Smooth muscle cell (in vitro differentiated cells): ENCODE data around the gene NUP58. TPM values are rescaled to one million over a fixed set of nuclear protein-coding genes. Genes with fewer than 3 reads are reported as not detected.
A peak's percentile ranks its signal among the peaks of the same experiment; 100 is the strongest.

Experiments used
- DNase-seq: peaks from one replicate; lab custom pipeline; 2025; ENCODE audit not compliant: unreplicated experiment; lab: John Stamatoyannopoulos, UW
- H2AFZ ChIP-seq: fragments of 200-600 bp; sonication (generic); 2 replicates; pipeline ENCODE4 v1.6.0; 2016; ENCODE audit warnings: antibody characterized with exemption, low read depth, mild to moderate bottlenecking
- H3F3A ChIP-seq: fragments of 200-600 bp; sonication (generic); 2 replicates; pipeline ENCODE4 v1.6.0; 2017; ENCODE audit warnings: antibody characterized with exemption, low read depth
- H3K27ac ChIP-seq: fragments of 200-600 bp; sonication (generic); 2 replicates; pipeline ENCODE4 v1.5.1; 2016; ENCODE audit warnings: low read depth, mild to moderate bottlenecking
- H3K27me3 ChIP-seq: fragments of 200-600 bp; sonication (generic); 2 replicates; pipeline ENCODE4 v1.6.1; 2016; ENCODE audit warnings: low read depth, mild to moderate bottlenecking
- H3K36me3 ChIP-seq: fragments of 200-600 bp; sonication (generic); 2 replicates; pipeline ENCODE4 v1.5.1; 2016; ENCODE audit warnings: low read depth
- H3K4me1 ChIP-seq: fragments of 200-600 bp; sonication (generic); 2 replicates; pipeline ENCODE4 v1.5.1; 2016; ENCODE audit warnings: low read depth
- H3K4me2 ChIP-seq: fragments of 200-600 bp; sonication (generic); 2 replicates; pipeline ENCODE4 v1.6.0; 2016; ENCODE audit warnings: mild to moderate bottlenecking
- H3K4me3 ChIP-seq: fragments of 200-600 bp; sonication (generic); 2 replicates; pipeline ENCODE4 v1.5.1; 2016; ENCODE audit warnings: mild to moderate bottlenecking
- H3K79me2 ChIP-seq: fragments of 200-600 bp; sonication (generic); 2 replicates; pipeline ENCODE4 v1.6.0; 2016; ENCODE audit warnings: low read depth, mild to moderate bottlenecking
- H3K9ac ChIP-seq: fragments of 200-600 bp; sonication (generic); 2 replicates; pipeline ENCODE4 v1.6.0; 2016; ENCODE audit warnings: low read depth
- H3K9me3 ChIP-seq: fragments of 200-600 bp; sonication (generic); replicated peaks from 2 replicates; pipeline ENCODE4 v1.5.1; 2016; ENCODE audit warnings: low read depth
- H4K20me1 ChIP-seq: fragments of 200-600 bp; sonication (generic); 2 replicates; pipeline ENCODE4 v1.6.0; 2016; ENCODE audit warnings: low read depth
- WGBS: methylation state at CpG from one replicate; pipeline ENCODE4 v1.1.7; 2016; ENCODE audit warnings: low lambda C conversion rate; 5-methylcytosine and 5-hydroxymethylcytosine counted together
- polyA plus RNA-seq: library from polyadenylated mRNA; unstranded; fragments of >200 nt; fragmentation: Nextera tagmentation; extraction: Ambion mirVana; gene quantifications from 2 replicates; pipeline ENCODE4 v1.2.1, GENCODE V29; 2016
- total RNA-seq: library from RNA; depleted of rRNA; stranded (reverse); fragments of >200 nt; gene quantifications from 2 replicates; pipeline ENCODE4 v1.2.3, GENCODE V29; 2014
- TF ChIP-seq, protein P1 (sequence below): fragments of 200-600 bp; sonication (generic); IDR thresholded peaks from 2 replicates; pipeline ENCODE4 v1.5.1; 2017; ENCODE audit warnings: borderline replicate concordance, mild to moderate bottlenecking, antibody characterized with exemption; ENCODE audit not compliant: insufficient read depth, poor library complexity, severe bottlenecking

NUP58 gene, protein sequence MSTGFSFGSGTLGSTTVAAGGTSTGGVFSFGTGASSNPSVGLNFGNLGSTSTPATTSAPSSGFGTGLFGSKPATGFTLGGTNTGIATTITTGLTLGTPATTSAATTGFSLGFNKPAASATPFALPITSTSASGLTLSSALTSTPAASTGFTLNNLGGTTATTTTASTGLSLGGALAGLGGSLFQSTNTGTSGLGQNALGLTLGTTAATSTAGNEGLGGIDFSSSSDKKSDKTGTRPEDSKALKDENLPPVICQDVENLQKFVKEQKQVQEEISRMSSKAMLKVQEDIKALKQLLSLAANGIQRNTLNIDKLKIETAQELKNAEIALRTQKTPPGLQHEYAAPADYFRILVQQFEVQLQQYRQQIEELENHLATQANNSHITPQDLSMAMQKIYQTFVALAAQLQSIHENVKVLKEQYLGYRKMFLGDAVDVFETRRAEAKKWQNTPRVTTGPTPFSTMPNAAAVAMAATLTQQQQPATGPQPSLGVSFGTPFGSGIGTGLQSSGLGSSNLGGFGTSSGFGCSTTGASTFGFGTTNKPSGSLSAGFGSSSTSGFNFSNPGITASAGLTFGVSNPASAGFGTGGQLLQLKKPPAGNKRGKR
- 83.0 and 92.5 TPM in 2 replicates for total RNA-seq
- polyA plus RNA-seq, result 20.3 and 23.2 TPM in 2 replicates

DNA sequence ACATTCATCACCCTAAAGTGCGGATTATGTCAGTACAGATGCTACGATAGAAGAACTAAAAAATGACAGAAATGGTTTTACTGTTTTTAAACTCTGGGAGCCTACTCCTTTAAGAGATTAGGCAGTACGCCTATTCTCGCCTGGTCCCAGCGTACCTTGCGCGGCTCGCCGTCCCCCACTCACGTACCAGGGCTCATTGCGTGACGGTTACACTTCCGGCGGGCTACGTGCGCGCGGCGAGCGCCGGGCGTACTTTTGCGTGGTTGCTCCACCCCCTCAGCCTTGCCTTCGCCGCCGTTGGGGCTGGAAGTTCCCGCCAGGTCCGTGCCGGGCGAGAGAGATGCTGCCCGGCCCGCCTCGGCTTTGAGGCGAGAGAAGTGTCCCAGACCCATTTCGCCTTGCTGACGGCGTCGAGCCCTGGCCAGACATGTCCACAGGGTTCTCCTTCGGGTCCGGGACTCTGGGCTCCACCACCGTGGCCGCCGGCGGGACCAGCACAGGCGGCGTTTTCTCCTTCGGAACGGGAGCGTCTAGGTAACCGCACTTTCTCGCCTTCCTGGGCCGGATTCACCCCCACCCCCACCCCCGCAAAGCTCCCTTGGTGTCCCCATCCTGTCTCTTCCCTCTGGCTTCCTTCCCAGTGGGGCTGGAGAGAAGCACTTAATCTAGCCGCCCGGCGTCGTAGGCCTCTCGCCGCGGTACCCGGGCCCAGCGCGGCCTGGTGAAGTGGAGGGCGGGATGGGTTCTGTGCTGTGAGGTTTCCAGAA, at the start of gene NUP58:
TSS of gene NUP58 (plus strand) at position 279 of the 767 bp plus-strand sequence. CDS start at position 428, 149 bp downstream.
- Histone ChIP-seq H3K4me3 (peak within 1 kb of the TSS; percentile 84), H3K9me3 (no peaks in the 10 kb centered on the region), H3K36me3 (no peaks in the 10 kb centered on the region), H3K27ac (peak within 1 kb of the TSS; percentile 95), H3K9ac (peak within 1 kb of the TSS; percentile 93), H2AFZ (peak within 1 kb of the TSS; percentile 93), H3K4me1 (peaks cover 9% of the 10 kb centered on the region), H3K4me2 (peak within 1 kb of the TSS; percentile 93), H3K79me2 (peaks cover 48% of the 10 kb centered on the region), H4K20me1 (peaks cover 46% of the 10 kb centered on the region), H3F3A (no peaks in the 10 kb centered on the region), H3K27me3 (peaks cover 14% of the 10 kb centered on the region)
- DNase-seq, result peak; percentile 76
- TF ChIP-seq, protein P1, sequence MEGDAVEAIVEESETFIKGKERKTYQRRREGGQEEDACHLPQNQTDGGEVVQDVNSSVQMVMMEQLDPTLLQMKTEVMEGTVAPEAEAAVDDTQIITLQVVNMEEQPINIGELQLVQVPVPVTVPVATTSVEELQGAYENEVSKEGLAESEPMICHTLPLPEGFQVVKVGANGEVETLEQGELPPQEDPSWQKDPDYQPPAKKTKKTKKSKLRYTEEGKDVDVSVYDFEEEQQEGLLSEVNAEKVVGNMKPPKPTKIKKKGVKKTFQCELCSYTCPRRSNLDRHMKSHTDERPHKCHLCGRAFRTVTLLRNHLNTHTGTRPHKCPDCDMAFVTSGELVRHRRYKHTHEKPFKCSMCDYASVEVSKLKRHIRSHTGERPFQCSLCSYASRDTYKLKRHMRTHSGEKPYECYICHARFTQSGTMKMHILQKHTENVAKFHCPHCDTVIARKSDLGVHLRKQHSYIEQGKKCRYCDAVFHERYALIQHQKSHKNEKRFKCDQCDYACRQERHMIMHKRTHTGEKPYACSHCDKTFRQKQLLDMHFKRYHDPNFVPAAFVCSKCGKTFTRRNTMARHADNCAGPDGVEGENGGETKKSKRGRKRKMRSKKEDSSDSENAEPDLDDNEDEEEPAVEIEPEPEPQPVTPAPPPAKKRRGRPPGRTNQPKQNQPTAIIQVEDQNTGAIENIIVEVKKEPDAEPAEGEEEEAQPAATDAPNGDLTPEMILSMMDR, result no peak
- 1% methylated on average over 54 of the region's 64 CpGs for WGBS

- Histone ChIP-seq H3K27me3 (no peaks in the 10 kb centered on the region), H4K20me1 (no peaks in the 10 kb centered on the region), H3K4me3 (no peak overlapping the region), H3K9ac (no peak overlapping the region), H3K27ac (no peak overlapping the region), H3K36me3 (peaks cover 30% of the 10 kb centered on the region), H3K9me3 (no peaks in the 10 kb centered on the region), H2AFZ (no peak overlapping the region), H3F3A (no peaks in the 10 kb centered on the region), H3K4me2 (no peak overlapping the region), H3K4me1 (no peaks in the 10 kb centered on the region), H3K79me2 (no peaks in the 10 kb centered on the region)
- TF ChIP-seq, protein P1, result no peak
- WGBS, result 96% methylated on average over 4 of the region's 4 CpGs
- DNase-seq, result no peak
These were observed 49.2 kb upstream of the NUP58 start for GRCh38 chr13:25252225-25252624.

GRCh38 chr13:25252752-25253151, 48.7 kb upstream of the NUP58 start:
- Histone ChIP-seq H3K79me2 (no peaks in the 10 kb centered on the region), H3K4me2 (no peak overlapping the region), H3K36me3 (peaks cover 34% of the 10 kb centered on the region), H3F3A (no peaks in the 10 kb centered on the region), H3K4me1 (no peaks in the 10 kb centered on the region), H3K4me3 (no peak overlapping the region), H3K9me3 (no peaks in the 10 kb centered on the region), H3K27ac (no peak overlapping the region), H2AFZ (no peak overlapping the region), H3K27me3 (no peaks in the 10 kb centered on the region), H3K9ac (no peak overlapping the region), H4K20me1 (no peaks in the 10 kb centered on the region)
- TF ChIP-seq, protein P1, result no peak
- no peak for DNase-seq
- WGBS, result 98% methylated on average over 2 of the region's 2 CpGs
